ENCODE data around the gene SPRR5. TPM values are rescaled to one million over a fixed set of nuclear protein-coding genes. Genes with fewer than 3 reads are reported as not detected.

SPRR5 gene, protein sequence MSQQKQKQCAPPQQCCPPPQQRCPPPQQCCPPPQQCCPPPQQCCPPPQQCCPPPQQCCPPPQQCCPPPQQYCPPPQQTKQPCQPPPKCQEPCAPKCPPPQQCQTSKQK
- total RNA-seq = not detected

DNA sequence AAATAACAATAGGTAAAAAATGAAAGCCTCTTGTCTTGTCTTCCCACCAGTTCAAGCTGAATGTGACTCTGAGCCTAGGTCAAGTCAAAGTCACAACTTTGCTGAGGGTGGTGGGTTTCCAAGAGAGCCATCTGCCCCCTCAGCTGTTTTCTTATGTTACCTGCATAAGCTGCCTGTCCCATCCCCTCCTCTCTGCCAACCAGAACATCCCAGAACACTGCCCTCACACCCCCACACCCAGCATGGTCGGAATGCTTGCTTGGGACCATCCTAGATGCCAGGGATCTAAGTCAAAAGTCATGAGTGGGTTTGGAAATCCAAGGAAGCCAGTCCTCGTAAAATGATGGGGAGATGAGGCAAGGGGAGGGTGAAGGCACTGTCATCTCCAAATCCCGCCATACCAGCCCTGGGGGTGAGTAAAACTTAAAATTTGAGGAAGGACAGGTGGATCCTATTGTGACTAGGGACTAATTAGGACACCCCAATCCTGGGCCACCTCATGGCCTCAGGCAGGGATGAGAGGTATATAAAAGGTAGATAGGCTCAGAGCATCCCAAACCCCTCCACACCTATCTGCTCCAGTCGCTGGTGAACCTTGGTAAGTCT is at the start of gene SPRR5:
Gene SPRR5 (plus strand): TSS at position 556 of the 606 bp plus-strand sequence. CDS start 1,349 bp downstream, outside the sequence.
- TF ChIP-seq, protein P1, sequence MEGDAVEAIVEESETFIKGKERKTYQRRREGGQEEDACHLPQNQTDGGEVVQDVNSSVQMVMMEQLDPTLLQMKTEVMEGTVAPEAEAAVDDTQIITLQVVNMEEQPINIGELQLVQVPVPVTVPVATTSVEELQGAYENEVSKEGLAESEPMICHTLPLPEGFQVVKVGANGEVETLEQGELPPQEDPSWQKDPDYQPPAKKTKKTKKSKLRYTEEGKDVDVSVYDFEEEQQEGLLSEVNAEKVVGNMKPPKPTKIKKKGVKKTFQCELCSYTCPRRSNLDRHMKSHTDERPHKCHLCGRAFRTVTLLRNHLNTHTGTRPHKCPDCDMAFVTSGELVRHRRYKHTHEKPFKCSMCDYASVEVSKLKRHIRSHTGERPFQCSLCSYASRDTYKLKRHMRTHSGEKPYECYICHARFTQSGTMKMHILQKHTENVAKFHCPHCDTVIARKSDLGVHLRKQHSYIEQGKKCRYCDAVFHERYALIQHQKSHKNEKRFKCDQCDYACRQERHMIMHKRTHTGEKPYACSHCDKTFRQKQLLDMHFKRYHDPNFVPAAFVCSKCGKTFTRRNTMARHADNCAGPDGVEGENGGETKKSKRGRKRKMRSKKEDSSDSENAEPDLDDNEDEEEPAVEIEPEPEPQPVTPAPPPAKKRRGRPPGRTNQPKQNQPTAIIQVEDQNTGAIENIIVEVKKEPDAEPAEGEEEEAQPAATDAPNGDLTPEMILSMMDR (IDR thresholded peaks at IDR 0.05) = no peak

DNA sequence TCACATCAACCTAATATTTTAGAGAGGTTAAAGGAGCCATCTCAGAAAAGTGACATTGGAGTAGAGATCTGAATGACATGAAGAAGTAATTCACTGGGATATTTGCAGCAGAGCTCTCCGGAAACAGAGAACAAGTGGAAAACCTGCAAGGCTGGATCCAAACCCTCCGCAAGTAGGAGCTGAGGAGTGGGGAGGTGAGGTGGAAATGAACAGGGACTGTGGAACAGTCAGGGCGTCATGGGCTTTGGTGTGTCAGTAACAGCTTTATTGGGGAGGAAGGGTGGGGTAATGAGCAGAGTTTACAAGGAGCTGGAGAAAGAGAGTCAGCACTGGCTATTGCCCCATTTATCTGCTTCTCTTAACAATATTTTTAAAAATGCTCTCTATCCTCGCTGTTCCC is 48.0 kb upstream of the SPRR5 start:
- no peak overlapping the region for H3K27ac ChIP-seq
- no peaks in the 10 kb centered on the region for H3K36me3 ChIP-seq
- TF ChIP-seq, protein P1 (IDR thresholded peaks at IDR 0.05) = no peak

More for the DNA sequence above, at the start of gene SPRR5:
- Histone ChIP-seq H3K9me3 (no peaks in the 10 kb centered on the region), H3K4me1 (no peaks in the 10 kb centered on the region), H3K4me3 (no peak within 1 kb of the TSS), H3K27me3 (no peaks in the 10 kb centered on the region), H3K27ac (no peak within 1 kb of the TSS), H3K36me3 (no peaks in the 10 kb centered on the region)
- no peak for DNase-seq (ENCODE audit: low spot score)

DNA sequence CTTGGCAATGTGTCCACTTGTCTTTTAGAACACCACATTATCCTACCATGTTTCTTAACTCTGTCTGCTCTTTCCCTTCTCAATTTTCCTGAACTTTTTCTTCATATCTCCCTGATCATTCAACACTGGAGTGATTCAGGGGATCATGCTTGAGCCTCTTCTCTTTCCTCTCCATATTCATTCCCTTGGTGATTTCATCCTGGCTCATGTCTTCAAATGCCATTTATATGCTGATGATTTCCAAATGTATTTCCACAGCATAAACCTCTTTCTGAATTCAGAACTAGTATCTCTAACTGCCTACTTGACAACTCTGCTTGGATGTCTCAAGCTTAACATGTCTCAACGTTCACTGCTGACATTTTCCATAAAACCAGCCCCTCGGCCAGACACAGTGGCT is 47.1 kb upstream of the SPRR5 start:
- no peak for DNase-seq (ENCODE audit: low spot score)
- TF ChIP-seq, protein P1 (IDR thresholded peaks at IDR 0.05) = no peak
- no peak overlapping the region for H3K27ac ChIP-seq
- no peak overlapping the region for H3K4me3 ChIP-seq
- H3K36me3 ChIP-seq = no peaks in the 10 kb centered on the region
- no peaks in the 10 kb centered on the region for H3K4me1 ChIP-seq
- H3K9me3 ChIP-seq = no peaks in the 10 kb centered on the region
- no peaks in the 10 kb centered on the region for H3K27me3 ChIP-seq

More for the DNA sequence above, 48.0 kb upstream of the SPRR5 start:
- no peaks in the 10 kb centered on the region for H3K9me3 ChIP-seq
- no peaks in the 10 kb centered on the region for H3K4me1 ChIP-seq
- no peaks in the 10 kb centered on the region for H3K27me3 ChIP-seq
- H3K4me3 ChIP-seq = no peak overlapping the region
- DNase-seq (ENCODE audit: low spot score) = no peak

DNA sequence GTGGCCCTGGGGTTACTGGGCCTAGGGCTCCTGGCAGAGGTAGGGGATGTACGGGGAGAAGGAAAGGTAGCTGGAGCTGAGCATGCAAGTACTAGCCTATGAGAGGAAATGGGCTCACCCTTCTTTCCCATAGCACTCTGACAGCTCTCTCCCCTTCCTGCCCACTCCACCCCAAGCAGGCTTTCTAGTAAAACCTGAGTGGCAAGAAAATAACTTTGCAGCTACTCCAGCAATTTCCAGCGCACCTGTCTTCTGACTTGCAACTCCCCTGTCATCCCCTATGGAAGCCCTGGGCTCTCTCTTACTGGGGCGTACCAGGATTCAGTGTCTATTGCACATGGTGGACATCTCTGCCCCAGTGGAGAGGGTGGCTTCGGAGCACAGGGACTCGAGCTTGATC is 45.4 kb upstream of the SPRR5 start:
- H3K36me3 ChIP-seq = no peaks in the 10 kb centered on the region
- H3K9me3 ChIP-seq = no peaks in the 10 kb centered on the region
- TF ChIP-seq, protein P1 (IDR thresholded peaks at IDR 0.05) = no peak
- no peak overlapping the region for H3K27ac ChIP-seq
- H3K4me3 ChIP-seq = no peak overlapping the region
- no peak for DNase-seq (ENCODE audit: low spot score)
- no peaks in the 10 kb centered on the region for H3K27me3 ChIP-seq
- no peaks in the 10 kb centered on the region for H3K4me1 ChIP-seq

DNA sequence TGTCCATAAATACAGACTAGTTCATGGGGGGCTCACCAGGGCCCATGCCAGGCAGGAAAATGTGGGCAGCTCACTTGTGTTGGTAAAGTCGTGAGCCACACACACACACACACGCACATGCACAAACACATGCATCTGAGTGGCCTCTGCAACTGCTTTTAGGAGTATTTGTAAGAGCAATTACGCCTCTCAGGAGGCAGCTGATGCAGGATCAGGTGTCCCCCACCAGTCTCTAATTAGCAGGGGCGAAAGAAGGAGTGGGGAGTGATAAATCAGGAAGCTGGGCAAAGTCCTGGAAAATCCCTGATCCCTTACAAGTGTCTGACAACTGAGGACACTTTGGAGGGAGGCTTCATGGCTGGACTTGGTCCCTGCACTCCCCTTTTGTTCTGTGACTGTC is 44.4 kb upstream of the SPRR5 start:
- H3K36me3 ChIP-seq = no peaks in the 10 kb centered on the region
- H3K9me3 ChIP-seq = no peaks in the 10 kb centered on the region
- no peak overlapping the region for H3K27ac ChIP-seq
- DNase-seq (ENCODE audit: low spot score) = no peak
- no peak overlapping the region for H3K4me3 ChIP-seq
- TF ChIP-seq, protein P1 (IDR thresholded peaks at IDR 0.05) = no peak
- no peaks in the 10 kb centered on the region for H3K27me3 ChIP-seq
- H3K4me1 ChIP-seq = no peaks in the 10 kb centered on the region

Data from right atrium auricular region (tissue), 2 donors.